Neural progenitor cell (in vitro differentiated cells): ENCODE data around the gene TVP23C. TPM values are rescaled to one million over a fixed set of nuclear protein-coding genes. Genes with fewer than 3 reads are reported as not detected.
A peak's percentile ranks its signal among the peaks of the same experiment; 100 is the strongest.

Source experiments
- DNase-seq: peaks from one replicate; pipeline ENCODE4 v3.0.0-alpha.2; 2016; ENCODE audit warnings: low spot score
- H2AFZ ChIP-seq: fragments of 200-600 bp; sonication (generic); replicated peaks from 2 replicates; pipeline ENCODE4 v1.6.1; 2016; ENCODE audit warnings: antibody characterized with exemption
- H3F3A ChIP-seq: fragments of 200-600 bp; sonication (generic); 2 replicates; pipeline ENCODE4 v1.6.1; 2016; ENCODE audit warnings: antibody characterized with exemption, low read depth
- H3K27ac ChIP-seq: fragments of 200-600 bp; sonication (generic); 2 replicates; pipeline ENCODE4 v1.5.1; 2016; ENCODE audit warnings: mild to moderate bottlenecking
- H3K27me3 ChIP-seq: fragments of 200-600 bp; sonication (generic); 2 replicates; pipeline ENCODE4 v1.6.1; 2016; ENCODE audit warnings: mild to moderate bottlenecking, moderate library complexity
- H3K36me3 ChIP-seq: fragments of 200-600 bp; sonication (generic); 2 replicates; pipeline ENCODE4 v1.5.1; 2016
- H3K4me1 ChIP-seq: fragments of 200-600 bp; sonication (generic); 2 replicates; pipeline ENCODE4 v1.6.1; 2016; ENCODE audit warnings: mixed run types
- H3K4me2 ChIP-seq: fragments of 200-600 bp; sonication (generic); 2 replicates; pipeline ENCODE4 v1.6.1; 2016
- H3K4me3 ChIP-seq: fragments of 200-600 bp; sonication (generic); 2 replicates; pipeline ENCODE4 v1.5.1; 2016
- H3K79me2 ChIP-seq: fragments of 200-600 bp; sonication (generic); 2 replicates; pipeline ENCODE4 v1.6.1; 2016; ENCODE audit warnings: low read depth
- H3K9ac ChIP-seq: fragments of 200-600 bp; sonication (generic); 2 replicates; pipeline ENCODE4 v1.6.1; 2016
- H3K9me3 ChIP-seq: fragments of 200-600 bp; sonication (generic); 2 replicates; pipeline ENCODE4 v1.5.1; 2016; ENCODE audit warnings: low read depth
- H4K20me1 ChIP-seq: fragments of 200-600 bp; sonication (generic); 2 replicates; pipeline ENCODE4 v1.6.1; 2016; ENCODE audit warnings: low read depth
- H3K27ac Mint-ChIP-seq: 3 replicates; pipeline ENCODE4 v1.8.0; 2021; ENCODE audit warnings: mixed read lengths
- H3K27me3 Mint-ChIP-seq: 2 replicates; pipeline ENCODE4 v1.8.0; 2022; ENCODE audit warnings: low read depth, mild to moderate bottlenecking, inconsistent platforms, moderate library complexity, mixed read lengths; ENCODE audit not compliant: insufficient read depth
- H3K36me3 Mint-ChIP-seq: 3 replicates; pipeline ENCODE4 v1.8.0; 2021; ENCODE audit warnings: mixed read lengths
- H3K4me1 Mint-ChIP-seq: 3 replicates; pipeline ENCODE4 v1.8.0; 2021; ENCODE audit warnings: mixed read lengths
- H3K4me3 Mint-ChIP-seq: 3 replicates; pipeline ENCODE4 v1.8.0; 2021; ENCODE audit warnings: mild to moderate bottlenecking, moderate library complexity, mixed read lengths
- H3K9me3 Mint-ChIP-seq: 3 replicates; pipeline ENCODE4 v1.8.0; 2020; ENCODE audit warnings: mixed read lengths
- EZH2 ChIP-seq: fragments of 200-600 bp; sonication (generic); IDR thresholded peaks from 2 replicates; pipeline ENCODE4 v1.6.1; 2017; ENCODE audit warnings: antibody characterized with exemption, mild to moderate bottlenecking, moderate library complexity
- EZH2phosphoT487 ChIP-seq: fragments of 200-600 bp; sonication (generic); IDR thresholded peaks from 2 replicates; pipeline ENCODE4 v1.6.1; 2017; ENCODE audit warnings: antibody characterized with exemption
- total RNA-seq: library from RNA; depleted of rRNA; stranded (reverse); fragments of >200 nt; gene quantifications from 2 replicates; pipeline ENCODE4 v1.2.3, GENCODE V29; 2015; ENCODE audit warnings: low replicate concordance
- TF ChIP-seq, protein P1 (sequence below): fragments of 200-600 bp; sonication (generic); IDR thresholded peaks from 2 replicates; pipeline ENCODE4 v1.5.1; 2017; ENCODE audit warnings: antibody characterized with exemption, mild to moderate bottlenecking

The TVP23C gene
- total RNA-seq, 1 donor from 2014 or later, result 36.0 TPM

DNA sequence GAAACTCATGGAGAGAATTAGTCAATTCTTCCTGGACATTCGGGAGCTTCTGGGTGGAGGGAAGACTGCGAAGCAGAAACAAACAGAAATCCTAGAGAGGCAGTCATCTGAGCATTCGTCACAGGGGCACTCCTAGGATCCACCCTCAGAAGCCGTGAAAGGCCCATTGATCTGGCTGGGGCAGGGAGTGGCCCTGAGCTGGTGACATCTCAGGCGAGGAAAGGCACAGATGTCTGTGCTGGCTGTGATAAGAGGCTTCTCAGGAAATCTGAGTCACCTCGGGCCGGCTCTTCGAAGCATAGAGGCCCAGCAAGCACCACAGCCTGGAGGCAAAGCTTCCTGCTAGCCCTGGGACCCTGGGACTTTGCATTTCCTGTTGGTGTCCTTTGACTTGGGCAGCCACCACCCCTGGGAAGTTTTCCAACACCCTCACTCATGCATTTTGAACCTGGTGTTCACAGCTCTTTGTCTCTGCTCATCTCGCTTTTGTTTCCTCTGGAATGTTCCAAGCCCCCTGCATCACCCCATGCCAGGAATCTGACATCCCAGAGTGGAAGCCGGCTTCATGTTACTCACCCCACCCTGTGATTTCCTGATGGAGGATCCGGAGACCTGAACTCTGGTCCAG, 72.5 kb downstream of the TVP23C start:
- H3K4me3 ChIP-seq, result no peak overlapping the region
- TF ChIP-seq, protein P1, sequence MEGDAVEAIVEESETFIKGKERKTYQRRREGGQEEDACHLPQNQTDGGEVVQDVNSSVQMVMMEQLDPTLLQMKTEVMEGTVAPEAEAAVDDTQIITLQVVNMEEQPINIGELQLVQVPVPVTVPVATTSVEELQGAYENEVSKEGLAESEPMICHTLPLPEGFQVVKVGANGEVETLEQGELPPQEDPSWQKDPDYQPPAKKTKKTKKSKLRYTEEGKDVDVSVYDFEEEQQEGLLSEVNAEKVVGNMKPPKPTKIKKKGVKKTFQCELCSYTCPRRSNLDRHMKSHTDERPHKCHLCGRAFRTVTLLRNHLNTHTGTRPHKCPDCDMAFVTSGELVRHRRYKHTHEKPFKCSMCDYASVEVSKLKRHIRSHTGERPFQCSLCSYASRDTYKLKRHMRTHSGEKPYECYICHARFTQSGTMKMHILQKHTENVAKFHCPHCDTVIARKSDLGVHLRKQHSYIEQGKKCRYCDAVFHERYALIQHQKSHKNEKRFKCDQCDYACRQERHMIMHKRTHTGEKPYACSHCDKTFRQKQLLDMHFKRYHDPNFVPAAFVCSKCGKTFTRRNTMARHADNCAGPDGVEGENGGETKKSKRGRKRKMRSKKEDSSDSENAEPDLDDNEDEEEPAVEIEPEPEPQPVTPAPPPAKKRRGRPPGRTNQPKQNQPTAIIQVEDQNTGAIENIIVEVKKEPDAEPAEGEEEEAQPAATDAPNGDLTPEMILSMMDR, result no peak
- TF ChIP-seq EZH2phosphoT487, result no peak
- no peak for TF ChIP-seq EZH2
- H3K36me3 ChIP-seq, result no peaks in the 10 kb centered on the region
- peak overlapping the region; percentile 19 for H3K27ac ChIP-seq
- H3K27ac Mint-ChIP-seq, result peak overlapping the region; percentile 72
- no peaks in the 10 kb centered on the region for H3K9me3 ChIP-seq
- no peak overlapping the region for H3K4me2 ChIP-seq
- no peaks in the 10 kb centered on the region for H3K79me2 ChIP-seq
- peaks cover 30% of the 10 kb centered on the region for H3F3A ChIP-seq
- H3K9ac ChIP-seq, result no peak overlapping the region
- H3K27me3 ChIP-seq, result no peaks in the 10 kb centered on the region
- DNase-seq, result peak; percentile 59
- peaks cover 40% of the 10 kb centered on the region for H3K36me3 Mint-ChIP-seq
- no peak overlapping the region for H3K4me3 Mint-ChIP-seq
- peaks cover 13% of the 10 kb centered on the region for H3K4me1 ChIP-seq
- no peaks in the 10 kb centered on the region for H4K20me1 ChIP-seq
- peaks cover 4% of the 10 kb centered on the region for H3K27me3 Mint-ChIP-seq
- H3K9me3 Mint-ChIP-seq, result peaks cover 3% of the 10 kb centered on the region
- peaks cover 34% of the 10 kb centered on the region for H3K4me1 Mint-ChIP-seq
- H2AFZ ChIP-seq, result no peak overlapping the region

DNA sequence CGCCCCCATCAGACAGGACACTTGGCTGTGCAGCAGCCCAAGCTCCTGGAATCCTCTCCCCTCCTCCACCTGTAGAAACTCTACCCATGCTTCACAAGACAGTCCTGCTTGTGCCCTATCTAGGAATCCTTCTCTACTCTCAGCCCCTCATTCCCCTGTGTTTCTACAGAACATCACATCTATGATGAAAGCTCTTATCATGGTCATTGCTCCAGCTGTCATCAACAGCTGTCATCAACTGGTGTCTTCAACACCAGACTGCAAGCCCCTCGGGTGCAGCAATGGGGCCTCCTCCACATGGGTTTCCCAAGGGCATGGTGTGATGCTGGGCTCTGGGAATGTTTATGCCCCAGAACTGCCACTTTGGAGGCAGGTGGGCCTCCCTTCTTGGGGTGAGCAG, 74.7 kb downstream of the TVP23C start:
- H3K4me3 ChIP-seq, result no peak overlapping the region
- H3K27me3 ChIP-seq, result no peaks in the 10 kb centered on the region
- H3K27ac Mint-ChIP-seq, result no peak overlapping the region
- TF ChIP-seq EZH2phosphoT487 (no peak), EZH2 (no peak)
- TF ChIP-seq, protein P1, result no peak
- H3K27me3 Mint-ChIP-seq, result peaks cover 4% of the 10 kb centered on the region
- no peak overlapping the region for H3K4me3 Mint-ChIP-seq
- peaks cover 3% of the 10 kb centered on the region for H3K9me3 Mint-ChIP-seq
- no peaks in the 10 kb centered on the region for H3K36me3 ChIP-seq
- H3K4me1 ChIP-seq, result peaks cover 13% of the 10 kb centered on the region
- H3K4me2 ChIP-seq, result no peak overlapping the region
- no peak for DNase-seq
- peaks cover 30% of the 10 kb centered on the region for H3F3A ChIP-seq
- H3K9ac ChIP-seq, result no peak overlapping the region
- H3K27ac ChIP-seq, result no peak overlapping the region
- H3K36me3 Mint-ChIP-seq, result peaks cover 30% of the 10 kb centered on the region
- H3K4me1 Mint-ChIP-seq, result peaks cover 29% of the 10 kb centered on the region
- no peaks in the 10 kb centered on the region for H3K9me3 ChIP-seq
- no peaks in the 10 kb centered on the region for H3K79me2 ChIP-seq
- H2AFZ ChIP-seq, result no peak overlapping the region
- no peaks in the 10 kb centered on the region for H4K20me1 ChIP-seq

DNA sequence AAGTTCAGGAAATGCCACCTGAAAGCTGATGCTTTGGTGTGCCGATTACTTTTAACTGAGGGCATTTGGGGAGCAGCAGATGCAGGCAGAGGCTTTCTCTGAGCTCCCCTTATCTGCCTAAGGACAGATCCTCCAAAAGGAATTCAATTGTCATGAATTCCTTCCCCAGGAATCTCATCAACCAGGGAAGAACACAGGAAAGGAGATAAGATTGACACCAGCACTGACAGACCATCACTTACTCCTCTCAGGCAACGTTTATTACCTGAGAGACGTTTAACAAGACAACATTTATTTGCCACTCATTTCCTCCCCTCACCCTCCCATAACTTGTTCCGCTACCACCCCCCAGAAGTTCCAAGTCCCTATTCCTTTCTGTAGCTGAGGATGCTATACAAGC, 78.2 kb downstream of the TVP23C start:
- H3K27ac Mint-ChIP-seq, result no peak overlapping the region
- no peak overlapping the region for H3K4me3 Mint-ChIP-seq
- peaks cover 4% of the 10 kb centered on the region for H3K27me3 Mint-ChIP-seq
- TF ChIP-seq, protein P1, result no peak
- TF ChIP-seq EZH2phosphoT487, result no peak
- TF ChIP-seq EZH2, result no peak
- Histone ChIP-seq H3K27ac (no peak overlapping the region), H2AFZ (no peak overlapping the region), H3K27me3 (no peaks in the 10 kb centered on the region), H3K4me2 (no peak overlapping the region), H3K79me2 (no peaks in the 10 kb centered on the region), H3K4me1 (no peaks in the 10 kb centered on the region), H3K36me3 (no peaks in the 10 kb centered on the region), H4K20me1 (no peaks in the 10 kb centered on the region), H3F3A (no peaks in the 10 kb centered on the region), H3K4me3 (no peak overlapping the region), H3K9ac (no peak overlapping the region), H3K9me3 (no peaks in the 10 kb centered on the region)
- H3K9me3 Mint-ChIP-seq, result peaks cover 3% of the 10 kb centered on the region
- peaks cover 23% of the 10 kb centered on the region for H3K36me3 Mint-ChIP-seq
- no peak for DNase-seq
- peaks cover 3% of the 10 kb centered on the region for H3K4me1 Mint-ChIP-seq
